B cell (primary cell): ENCODE results near the gene SRBD1.

Experiments
- EZH2 ChIP-seq: IDR thresholded peaks from 2 replicates; pipeline ENCODE4 v1.6.1; 2012; ENCODE audit warnings: borderline replicate concordance, low read depth, mild to moderate bottlenecking, moderate library complexity, low read length; ENCODE audit not compliant: insufficient read depth, poor library complexity, severe bottlenecking
- TF ChIP-seq, protein P1 (sequence below): fragments of 200-600 bp; IDR thresholded peaks from one replicate; pipeline ENCODE4 v1.8.0; 2022; ENCODE audit warnings: antibody characterized with exemption, mild to moderate bottlenecking

DNA sequence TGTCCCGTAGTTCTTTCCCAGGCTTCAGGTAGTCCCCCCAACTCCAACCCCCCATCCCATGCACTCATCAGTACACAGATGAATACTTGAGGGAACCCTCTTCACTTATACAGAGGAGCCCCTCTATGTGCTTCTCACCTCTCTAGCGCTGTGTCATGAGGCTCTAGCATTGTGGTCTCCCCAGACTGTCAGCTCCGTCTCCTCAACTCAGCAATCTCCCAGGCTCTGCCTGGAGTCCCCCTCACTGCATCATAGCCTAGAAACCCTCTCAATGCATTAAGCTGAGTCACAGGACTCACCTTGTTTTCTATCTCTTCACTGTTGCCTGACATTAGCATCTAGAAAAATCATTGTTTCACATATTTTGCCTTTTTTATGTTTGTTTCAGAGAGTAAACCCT lies 20.3 kb upstream of the SRBD1 start:
- TF ChIP-seq, protein P1, sequence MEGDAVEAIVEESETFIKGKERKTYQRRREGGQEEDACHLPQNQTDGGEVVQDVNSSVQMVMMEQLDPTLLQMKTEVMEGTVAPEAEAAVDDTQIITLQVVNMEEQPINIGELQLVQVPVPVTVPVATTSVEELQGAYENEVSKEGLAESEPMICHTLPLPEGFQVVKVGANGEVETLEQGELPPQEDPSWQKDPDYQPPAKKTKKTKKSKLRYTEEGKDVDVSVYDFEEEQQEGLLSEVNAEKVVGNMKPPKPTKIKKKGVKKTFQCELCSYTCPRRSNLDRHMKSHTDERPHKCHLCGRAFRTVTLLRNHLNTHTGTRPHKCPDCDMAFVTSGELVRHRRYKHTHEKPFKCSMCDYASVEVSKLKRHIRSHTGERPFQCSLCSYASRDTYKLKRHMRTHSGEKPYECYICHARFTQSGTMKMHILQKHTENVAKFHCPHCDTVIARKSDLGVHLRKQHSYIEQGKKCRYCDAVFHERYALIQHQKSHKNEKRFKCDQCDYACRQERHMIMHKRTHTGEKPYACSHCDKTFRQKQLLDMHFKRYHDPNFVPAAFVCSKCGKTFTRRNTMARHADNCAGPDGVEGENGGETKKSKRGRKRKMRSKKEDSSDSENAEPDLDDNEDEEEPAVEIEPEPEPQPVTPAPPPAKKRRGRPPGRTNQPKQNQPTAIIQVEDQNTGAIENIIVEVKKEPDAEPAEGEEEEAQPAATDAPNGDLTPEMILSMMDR = no peak
- TF ChIP-seq EZH2 = no peak
